ENCODE results near the gene MAP3K9.
"Not testable (repeated sequence)": the region's sequence is repeated elsewhere in the genome, so short reads cannot be mapped to it uniquely, and the experiment has no call there.

MAP3K9 gene

GRCh38 chr14:70718383-70719118 is 90.8 kb downstream of the MAP3K9 start:
- no peak for DNase-seq

- DNase-seq = no peak
Measured at GRCh38 chr14:70716958-70717357, 92.4 kb downstream of the MAP3K9 start.

- no peak for DNase-seq
Measured at GRCh38 chr14:70716483-70716882, 92.8 kb downstream of the MAP3K9 start.

- peak; percentile 75 for DNase-seq
Measured at GRCh38 chr14:70714055-70714550, 95.2 kb downstream of the MAP3K9 start.

GRCh38 chr14:70713511-70713916 is 95.8 kb downstream of the MAP3K9 start:
- DNase-seq = no peak

GRCh38 chr14:70713096-70713495 is 96.2 kb downstream of the MAP3K9 start:
- no peak for DNase-seq

GRCh38 chr14:70711451-70711850 is 97.9 kb downstream of the MAP3K9 start:
- DNase-seq = no peak

GRCh38 chr14:70709726-70710382 is 99.5 kb downstream of the MAP3K9 start:
- peak; percentile 95 for DNase-seq

GRCh38 chr14:70708717-70709570 is 100.4 kb downstream of the MAP3K9 start:
- peak; percentile 52 for DNase-seq

- no peak for DNase-seq
Measured at GRCh38 chr14:70707138-70708038, 101.9 kb downstream of the MAP3K9 start.

- no peak for DNase-seq
Measured at GRCh38 chr14:70706177-70706576, 103.1 kb downstream of the MAP3K9 start.

GRCh38 chr14:70704960-70705359 is 104.4 kb downstream of the MAP3K9 start:
- no peak for DNase-seq

- DNase-seq = not testable (repeated sequence)
Measured at GRCh38 chr14:70703621-70704168, 105.6 kb downstream of the MAP3K9 start.

GRCh38 chr14:70702161-70702560 is 107.2 kb downstream of the MAP3K9 start:
- DNase-seq = no peak

- DNase-seq = no peak
Measured at GRCh38 chr14:70701610-70702009, 107.7 kb downstream of the MAP3K9 start.

GRCh38 chr14:70700955-70701585 is 108.2 kb downstream of the MAP3K9 start:
- no peak for DNase-seq

- no peak for DNase-seq
Measured at GRCh38 chr14:70699646-70700045, 109.7 kb downstream of the MAP3K9 start.

GRCh38 chr14:70698288-70698687 is 111.0 kb downstream of the MAP3K9 start:
- no peak for DNase-seq

GRCh38 chr14:70697701-70698100 is 111.6 kb downstream of the MAP3K9 start:
- DNase-seq = no peak

GRCh38 chr14:70696026-70696425 is 113.3 kb downstream of the MAP3K9 start:
- no peak for DNase-seq

- DNase-seq = no peak
Measured at GRCh38 chr14:70692210-70692609, 117.1 kb downstream of the MAP3K9 start.
